ENCODE data around the gene BCAS3. TPM values are rescaled to one million over a fixed set of nuclear protein-coding genes. Genes with fewer than 3 reads are reported as not detected.
"Not testable (repeated sequence)": the region's sequence is repeated elsewhere in the genome, so short reads cannot be mapped to it uniquely, and the experiment has no call there.

Gene BCAS3
- total RNA-seq, 4 donors from 2014 or later = 18.7 to 37.8 (median 24.9) TPM

- ATAC-seq (ENCODE audit: low FRiP score) (no peak), DNase-seq (ENCODE audit: low spot score) (no peak)
- no peak for TF ChIP-seq CTCF (IDR thresholded peaks at IDR 0.05)
These were observed 238.4 kb downstream of the BCAS3 start for GRCh38 chr17:60916043-60916442.

DNA sequence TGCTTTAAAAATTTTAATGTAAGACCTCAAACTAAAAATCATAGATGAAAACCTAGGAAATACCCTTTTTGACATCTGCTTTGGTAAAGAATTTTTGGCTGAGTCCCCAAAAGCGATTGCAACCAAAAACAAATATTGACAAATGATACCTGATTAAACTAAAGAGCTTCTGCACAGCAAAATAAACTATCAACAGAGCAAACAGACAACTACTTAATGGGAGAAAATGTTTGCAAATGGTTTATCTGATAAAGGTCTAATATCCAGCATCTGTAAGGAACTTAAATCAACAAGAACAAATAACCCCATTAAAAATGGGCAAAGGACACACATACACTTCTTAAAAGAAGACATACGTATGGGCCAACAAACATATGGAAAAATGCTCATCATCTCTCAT lies 242.5 kb downstream of the BCAS3 start:
- DNase-seq (ENCODE audit: low spot score) (no peak), ATAC-seq (ENCODE audit: low FRiP score) (no peak)
- no peak for TF ChIP-seq CTCF (IDR thresholded peaks at IDR 0.05)

DNA sequence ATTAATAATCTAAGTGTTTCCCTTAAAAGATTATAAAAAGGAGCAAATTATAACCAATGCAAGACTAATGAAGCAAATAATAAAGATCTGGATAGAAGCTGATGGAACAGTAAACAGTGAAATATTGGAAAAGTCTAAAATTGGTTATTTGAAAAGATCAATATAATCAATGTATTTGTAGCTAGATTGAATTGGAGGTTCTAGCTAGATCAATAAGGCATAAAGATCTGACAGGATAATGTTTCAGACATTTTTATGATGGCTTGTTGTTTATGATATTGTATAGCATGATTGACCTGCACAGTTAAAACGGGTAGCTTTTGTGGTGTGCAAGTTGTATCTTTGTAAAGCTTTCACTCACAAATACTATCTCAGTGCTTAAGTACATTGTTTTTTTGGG lies 245.3 kb downstream of the BCAS3 start:
- no peak for TF ChIP-seq CTCF (IDR thresholded peaks at IDR 0.05)
- DNase-seq (ENCODE audit: low spot score) = no peak
- ATAC-seq (ENCODE audit: low FRiP score) = no peak

DNA sequence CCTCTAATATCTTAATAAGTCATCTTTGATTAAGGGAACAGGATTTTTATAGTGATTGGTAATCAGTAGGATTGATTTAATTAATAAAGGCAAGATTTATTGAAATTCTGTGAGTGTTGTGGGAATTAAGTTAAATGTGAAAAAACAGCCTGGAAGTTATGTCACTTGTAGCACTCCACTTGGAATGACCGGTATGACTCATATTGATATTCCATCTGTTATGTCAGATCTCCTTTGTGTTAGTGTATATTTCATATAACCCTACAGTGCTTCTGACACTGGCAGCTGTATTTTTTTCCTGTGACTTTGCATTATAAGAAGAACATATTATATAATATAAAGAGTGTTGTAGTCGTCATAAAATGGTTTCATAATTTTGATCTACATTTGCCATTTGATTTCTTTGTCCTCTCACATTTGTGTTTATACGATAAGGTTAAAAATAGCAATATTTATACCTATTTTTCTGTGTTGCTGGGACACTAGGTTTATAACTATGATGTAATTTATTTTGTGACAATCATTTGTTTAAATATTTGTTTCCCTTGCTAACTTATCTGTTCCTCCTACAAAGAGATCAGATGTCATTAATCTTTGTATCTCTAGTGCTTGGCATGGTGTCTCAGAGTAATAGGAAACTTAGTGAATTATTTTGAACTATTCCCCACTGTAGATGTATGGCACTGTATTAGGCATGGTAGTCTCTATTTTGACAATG lies 249.0 kb downstream of the BCAS3 start:
- no peak for TF ChIP-seq CTCF (IDR thresholded peaks at IDR 0.05)
- DNase-seq (ENCODE audit: low spot score) (no peak), ATAC-seq (ENCODE audit: low FRiP score) (no peak)

DNA sequence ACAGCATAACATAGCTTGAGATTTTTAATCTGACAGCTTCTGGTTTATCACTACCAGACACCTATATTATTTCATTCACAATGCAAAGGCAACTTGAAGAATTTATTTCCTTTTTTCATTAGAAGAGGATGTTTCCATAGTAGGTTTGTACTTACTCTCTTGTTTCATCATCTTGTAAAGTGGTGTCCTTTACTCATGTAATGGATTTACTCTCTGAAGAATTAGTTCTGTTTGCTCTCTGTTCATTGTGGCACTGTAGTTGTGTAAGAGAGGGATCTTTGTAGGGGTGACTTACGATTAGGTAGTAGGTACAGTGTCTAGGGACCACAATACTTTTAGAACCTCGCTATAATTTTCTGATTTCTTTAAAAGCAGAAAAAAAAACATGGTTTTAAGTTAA lies 256.1 kb downstream of the BCAS3 start:
- ATAC-seq (ENCODE audit: low FRiP score) (no peak), DNase-seq (ENCODE audit: low spot score) (no peak)
- no peak for TF ChIP-seq CTCF (IDR thresholded peaks at IDR 0.05)

DNA sequence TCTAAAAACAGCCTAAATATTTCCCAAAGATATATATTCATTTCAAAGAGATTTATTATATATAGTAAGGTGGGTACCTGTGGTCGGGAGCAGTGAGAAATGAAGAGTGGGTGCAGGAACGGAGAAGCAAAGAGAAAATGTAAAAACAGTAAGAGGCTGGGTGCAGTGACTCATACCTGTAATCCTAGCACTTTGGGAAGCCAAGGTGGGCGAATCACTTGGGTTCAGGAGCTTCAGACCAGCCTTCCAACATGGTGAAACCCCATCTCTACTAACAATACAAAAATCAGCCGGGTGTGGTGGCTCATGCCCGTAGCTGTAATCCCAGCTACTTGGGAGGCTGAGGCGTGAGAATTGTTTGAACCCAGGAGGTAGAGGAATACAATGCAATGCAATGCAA lies 257.1 kb downstream of the BCAS3 start:
- ATAC-seq (ENCODE audit: low FRiP score) (no peak), DNase-seq (ENCODE audit: low spot score) (no peak)
- no peak for TF ChIP-seq CTCF (IDR thresholded peaks at IDR 0.05)

GRCh38 chr17:60935991-60936390 lies 258.3 kb downstream of the BCAS3 start:
- not testable (repeated sequence) for ATAC-seq (ENCODE audit: low FRiP score); DNase-seq (ENCODE audit: low spot score)
